Stomach smooth muscle (tissue), 2 donors: Measurements from ENCODE around the gene CACNA1E.

Source experiments
- H3K27ac ChIP-seq: one replicate; pipeline ENCODE4 v1.7.0; 2013; ENCODE audit warnings: mild to moderate bottlenecking, low read length, inconsistent platforms
- H3K27me3 ChIP-seq, 2 donors: one replicate each; pipeline ENCODE4 v1.7.0; 2013; ENCODE audit warnings: low read length in 2 of 2; ENCODE audit not compliant: insufficient read depth in 2 of 2, control insufficient read depth in 1 of 2
- H3K36me3 ChIP-seq, 2 donors: one replicate each; pipeline ENCODE4 v1.7.0; 2013; ENCODE audit warnings: low read length in 2 of 2; ENCODE audit not compliant: control insufficient read depth in 2 of 2, insufficient read depth in 2 of 2
- H3K4me1 ChIP-seq: one replicate; pipeline ENCODE4 v1.7.0; 2013; ENCODE audit warnings: low read length; ENCODE audit not compliant: control insufficient read depth, insufficient read depth
- H3K4me3 ChIP-seq, 2 donors: one replicate each; pipeline ENCODE4 v1.7.0; 2013; ENCODE audit warnings: low read length in 2 of 2
- H3K9ac ChIP-seq, 2 donors: one replicate each; pipeline ENCODE4 v1.7.0; 2013; ENCODE audit warnings: low read length in 2 of 2, mild to moderate bottlenecking in 1 of 2
- H3K9me3 ChIP-seq, 2 donors: one replicate each; pipeline ENCODE4 v1.7.0; 2013; ENCODE audit warnings: low read length in 2 of 2; ENCODE audit not compliant: control insufficient read depth in 2 of 2
- donor health status: healthy.
- donor health status: Pancreatic carcinoma.

CACNA1E gene

DNA sequence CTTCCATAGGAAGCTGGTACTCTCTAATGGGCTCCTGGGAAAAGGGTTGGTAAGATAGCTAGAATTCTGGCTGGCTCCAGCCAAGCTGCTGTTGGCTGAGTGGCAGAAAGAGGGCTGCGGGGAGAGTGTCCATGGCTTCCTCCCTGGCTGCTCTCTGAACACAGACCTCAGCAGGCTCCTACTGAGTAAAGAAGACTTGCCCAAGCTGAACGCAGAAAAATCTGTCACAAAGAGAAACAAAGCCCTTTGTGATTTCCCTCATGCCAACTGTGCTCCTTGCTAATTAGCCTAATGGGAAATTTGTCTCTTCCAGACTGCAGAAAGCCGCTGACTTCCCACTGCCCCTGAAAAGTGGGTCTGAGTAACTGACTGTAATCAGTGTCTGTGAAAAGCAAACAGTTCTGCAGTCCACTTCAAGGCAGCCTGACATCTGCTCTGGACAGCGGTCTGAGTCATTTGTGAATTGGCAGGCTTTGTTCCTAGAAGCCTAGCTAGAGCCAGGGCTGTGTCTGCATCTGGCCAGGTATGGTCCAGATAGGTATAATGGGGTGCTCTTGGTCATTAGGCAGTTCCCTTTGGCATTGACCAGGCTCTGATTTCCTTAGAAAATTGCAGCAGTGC is 295.4 kb downstream of the CACNA1E start:
- Histone ChIP-seq H3K27ac (no peak overlapping the region), H3K4me3 (no peak overlapping the region), H3K36me3 (no peaks in the 10 kb centered on the region), H3K9ac (no peak overlapping the region), H3K9me3 (no peaks in the 10 kb centered on the region), H3K4me1 (no peaks in the 10 kb centered on the region), H3K27me3 (peaks cover 0 to 3% of the 10 kb centered on the region in 2 donors)

DNA sequence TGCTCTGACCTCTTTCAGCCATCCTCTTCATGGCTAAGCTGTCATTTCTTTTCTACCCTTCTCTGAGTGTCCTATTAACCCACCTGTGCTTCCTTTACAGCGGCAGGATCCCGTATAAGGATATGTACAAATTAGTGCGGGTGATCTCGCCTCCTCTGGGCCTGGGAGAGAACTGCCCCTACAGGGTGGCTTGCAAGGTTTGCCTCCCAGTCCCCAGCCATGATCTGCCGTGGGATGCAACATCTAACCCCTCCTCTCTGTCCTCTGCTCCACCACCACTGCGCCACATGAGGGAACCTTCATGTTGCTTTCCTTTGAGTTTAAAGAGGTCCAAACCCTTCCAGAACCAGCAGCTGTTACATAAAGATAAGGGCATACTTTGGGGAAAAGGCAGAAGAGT is 296.0 kb downstream of the CACNA1E start:
- Histone ChIP-seq H3K27ac (no peak overlapping the region), H3K4me3 (no peak overlapping the region), H3K4me1 (no peaks in the 10 kb centered on the region), H3K27me3 (peaks cover 0 to 3% of the 10 kb centered on the region in 2 donors), H3K9ac (no peak overlapping the region), H3K36me3 (no peaks in the 10 kb centered on the region), H3K9me3 (no peaks in the 10 kb centered on the region)

DNA sequence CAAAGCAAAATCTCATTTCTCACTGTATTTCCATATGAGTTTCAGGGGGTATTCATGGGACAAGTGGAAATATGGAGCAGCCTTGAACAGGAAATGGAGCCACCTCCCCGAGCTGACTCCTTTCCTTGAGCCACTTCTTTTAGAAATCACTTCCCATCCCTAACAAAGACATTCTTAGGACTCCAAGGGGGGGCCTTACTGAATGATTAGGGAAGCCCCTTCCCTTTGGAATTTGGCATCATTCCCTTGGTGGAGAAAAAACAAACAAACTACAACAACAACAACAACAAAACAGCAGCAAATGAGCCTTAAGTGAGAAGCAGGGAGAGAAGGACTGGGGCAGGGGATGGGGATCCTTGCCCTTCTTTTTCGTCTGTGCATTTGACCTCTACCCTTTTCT is 299.9 kb downstream of the CACNA1E start:
- Histone ChIP-seq H3K9me3 (no peaks in the 10 kb centered on the region), H3K4me3 (no peak overlapping the region), H3K27me3 (no peaks in the 10 kb centered on the region), H3K9ac (no peak overlapping the region), H3K4me1 (no peaks in the 10 kb centered on the region), H3K27ac (no peak overlapping the region), H3K36me3 (no peaks in the 10 kb centered on the region)

DNA sequence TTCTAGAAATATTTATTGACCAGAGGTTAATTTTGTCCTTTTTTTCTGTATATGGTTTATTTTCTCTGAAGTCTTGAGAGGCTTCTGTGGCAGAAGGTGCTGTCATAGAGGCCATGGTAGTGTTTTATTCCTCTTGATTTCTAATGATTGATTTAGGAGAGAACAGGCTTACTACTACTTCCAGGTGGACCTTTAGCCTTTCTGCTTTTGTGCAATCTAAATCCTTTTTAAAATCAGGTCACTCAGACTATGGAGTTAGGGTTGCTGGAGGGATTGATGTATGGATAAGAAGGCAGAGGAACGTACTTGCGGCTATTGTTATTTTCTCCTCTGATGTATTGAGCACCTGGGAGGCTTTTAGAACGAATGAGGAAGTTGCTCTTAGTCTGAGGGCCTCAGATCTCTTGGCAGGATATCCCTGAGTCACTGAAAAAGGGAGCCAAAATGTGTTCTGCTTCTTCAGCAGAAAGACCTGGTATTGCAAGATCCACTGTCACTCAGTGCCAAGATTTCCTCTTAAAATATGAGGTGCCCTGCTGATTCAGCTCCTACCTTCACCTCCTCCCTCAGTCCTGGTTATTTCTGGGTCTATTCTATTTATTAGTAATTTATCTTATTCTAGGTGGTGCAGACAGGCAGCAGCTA is 300.8 kb downstream of the CACNA1E start:
- no peak overlapping the region for H3K27ac ChIP-seq
- H3K9me3 ChIP-seq = no peaks in the 10 kb centered on the region
- H3K4me1 ChIP-seq = no peaks in the 10 kb centered on the region
- no peak overlapping the region for H3K4me3 ChIP-seq
- H3K9ac ChIP-seq = no peak overlapping the region
- H3K36me3 ChIP-seq = no peaks in the 10 kb centered on the region
- H3K27me3 ChIP-seq = no peaks in the 10 kb centered on the region

DNA sequence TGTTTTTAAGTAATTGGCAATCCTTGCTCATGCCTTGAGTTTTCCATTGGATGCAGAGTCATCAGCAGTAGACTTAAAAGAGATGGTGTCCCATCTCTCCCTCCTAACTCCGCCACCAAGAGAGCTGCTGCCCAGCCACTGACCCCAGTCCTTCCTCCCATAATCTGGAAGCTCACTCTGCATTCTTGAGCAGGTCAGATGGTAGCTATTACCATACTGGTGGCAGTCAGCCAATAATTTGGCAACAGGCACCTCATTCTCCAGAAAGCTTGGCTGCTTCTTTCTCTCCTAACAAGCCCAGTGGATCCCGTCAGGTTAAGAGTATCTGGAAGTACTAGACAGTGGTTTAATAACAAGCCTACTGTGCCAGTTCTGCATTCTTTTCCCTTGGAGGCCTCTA is 306.1 kb downstream of the CACNA1E start:
- Histone ChIP-seq H3K27me3 (peaks cover 0 to 3% of the 10 kb centered on the region in 2 donors), H3K27ac (no peak overlapping the region)

DNA sequence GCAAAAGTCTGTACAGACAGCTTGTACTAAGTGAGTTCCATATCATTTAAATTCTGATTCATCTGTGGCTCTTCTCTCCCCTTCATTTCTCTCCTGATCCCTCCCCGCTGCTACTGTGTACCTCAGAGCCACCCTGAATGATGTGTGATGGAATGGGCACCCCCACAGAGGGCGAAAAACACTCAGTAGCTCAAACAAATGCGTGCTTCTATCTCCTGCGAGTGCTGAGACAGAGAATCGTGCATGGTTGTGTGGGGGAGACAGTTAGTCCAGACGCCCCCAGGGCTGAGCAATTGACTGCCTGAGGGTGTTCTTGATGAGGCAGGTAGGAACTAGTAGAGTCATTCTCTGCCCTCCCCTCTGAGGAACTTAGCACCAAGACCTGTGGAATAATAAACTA is 308.4 kb downstream of the CACNA1E start:
- peaks cover 0 to 3% of the 10 kb centered on the region in 2 donors for H3K9me3 ChIP-seq
- H3K36me3 ChIP-seq = no peaks in the 10 kb centered on the region
- no peak overlapping the region for H3K9ac ChIP-seq
- H3K27ac ChIP-seq = no peak overlapping the region
- H3K27me3 ChIP-seq = peaks cover 0 to 3% of the 10 kb centered on the region in 2 donors
- no peaks in the 10 kb centered on the region for H3K4me1 ChIP-seq
- no peak overlapping the region for H3K4me3 ChIP-seq

More for the DNA sequence above, 306.1 kb downstream of the CACNA1E start:
- H3K9ac ChIP-seq = no peak overlapping the region
- no peaks in the 10 kb centered on the region for H3K36me3 ChIP-seq
- no peaks in the 10 kb centered on the region for H3K9me3 ChIP-seq
- no peaks in the 10 kb centered on the region for H3K4me1 ChIP-seq
- H3K4me3 ChIP-seq = no peak overlapping the region

DNA sequence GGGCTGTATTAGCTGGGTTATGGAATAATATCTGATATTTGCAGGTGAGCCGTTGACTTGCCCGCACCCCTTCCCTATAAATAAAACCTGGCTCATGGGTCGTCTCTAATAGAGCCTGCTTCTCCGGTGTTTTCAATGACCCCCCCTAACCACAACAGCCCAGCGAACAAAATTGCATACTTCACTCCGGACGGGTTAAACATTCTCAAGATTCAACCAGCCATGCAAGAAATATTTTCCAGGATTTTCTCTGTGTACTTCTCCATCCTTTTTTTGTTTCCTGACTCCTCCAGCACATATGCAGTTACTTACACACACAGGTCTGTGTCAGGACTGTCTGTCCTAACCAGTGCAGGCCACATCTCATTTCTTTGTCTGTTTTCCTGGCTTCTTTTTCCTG is 310.5 kb downstream of the CACNA1E start:
- Histone ChIP-seq H3K9me3 (peaks cover 0 to 3% of the 10 kb centered on the region in 2 donors), H3K27me3 (peaks cover 0 to 3% of the 10 kb centered on the region in 2 donors), H3K4me3 (no peak overlapping the region), H3K4me1 (no peaks in the 10 kb centered on the region), H3K9ac (no peak overlapping the region), H3K36me3 (no peaks in the 10 kb centered on the region), H3K27ac (no peak overlapping the region)

DNA sequence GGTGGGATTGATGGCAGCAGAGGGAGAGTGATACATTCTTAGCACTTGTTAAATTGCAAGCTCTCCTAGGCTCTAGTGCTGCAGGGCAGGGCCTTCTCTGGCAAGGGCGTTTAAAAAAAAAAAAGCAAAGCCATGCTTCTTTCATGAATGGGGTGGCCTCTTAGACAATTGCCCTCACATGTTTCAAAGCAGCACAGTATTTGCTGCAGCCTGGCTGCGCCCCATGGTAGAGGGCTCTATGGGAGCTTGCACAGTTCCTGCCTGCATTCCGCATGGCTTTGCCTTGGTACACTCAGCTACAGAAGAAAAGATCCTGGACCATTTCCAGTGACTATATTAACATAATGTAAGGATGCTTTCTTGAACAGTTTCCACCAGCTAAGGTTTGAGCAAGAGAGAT is 311.0 kb downstream of the CACNA1E start:
- no peak overlapping the region for H3K27ac ChIP-seq
- H3K9ac ChIP-seq = no peak overlapping the region
- H3K4me1 ChIP-seq = no peaks in the 10 kb centered on the region
- H3K36me3 ChIP-seq = no peaks in the 10 kb centered on the region
- peaks cover 0 to 3% of the 10 kb centered on the region in 2 donors for H3K27me3 ChIP-seq
- no peak overlapping the region for H3K4me3 ChIP-seq
- H3K9me3 ChIP-seq = peaks cover 0 to 3% of the 10 kb centered on the region in 2 donors

DNA sequence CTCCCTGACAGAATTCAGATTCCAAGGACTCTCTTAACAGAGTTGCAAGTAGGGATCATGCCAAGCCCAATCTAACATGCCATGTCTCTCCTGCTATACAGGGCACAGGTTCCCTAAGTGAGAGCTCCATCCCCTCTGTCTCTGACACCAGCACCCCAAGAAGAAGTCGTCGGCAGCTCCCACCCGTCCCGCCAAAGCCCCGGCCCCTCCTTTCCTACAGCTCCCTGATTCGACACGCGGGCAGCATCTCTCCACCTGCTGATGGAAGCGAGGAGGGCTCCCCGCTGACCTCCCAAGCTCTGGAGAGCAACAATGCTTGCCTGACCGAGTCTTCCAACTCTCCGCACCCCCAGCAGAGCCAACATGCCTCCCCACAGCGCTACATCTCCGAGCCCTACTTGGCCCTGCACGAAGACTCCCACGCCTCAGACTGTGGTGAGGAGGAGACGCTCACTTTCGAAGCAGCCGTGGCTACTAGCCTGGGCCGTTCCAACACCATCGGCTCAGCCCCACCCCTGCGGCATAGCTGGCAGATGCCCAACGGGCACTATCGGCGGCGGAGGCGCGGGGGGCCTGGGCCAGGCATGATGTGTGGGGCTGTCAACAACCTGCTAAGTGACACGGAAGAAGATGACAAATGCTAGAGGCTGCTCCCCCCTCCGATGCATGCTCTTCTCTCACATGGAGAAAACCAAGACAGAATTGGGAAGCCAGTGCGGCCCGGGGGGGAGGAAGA is 315.0 kb downstream of the CACNA1E start:
- Histone ChIP-seq H3K27ac (no peak overlapping the region), H3K4me3 (no peak overlapping the region), H3K4me1 (no peaks in the 10 kb centered on the region), H3K27me3 (no peaks in the 10 kb centered on the region), H3K36me3 (no peaks in the 10 kb centered on the region), H3K9ac (no peak overlapping the region), H3K9me3 (peaks cover 0 to 3% of the 10 kb centered on the region in 2 donors)

DNA sequence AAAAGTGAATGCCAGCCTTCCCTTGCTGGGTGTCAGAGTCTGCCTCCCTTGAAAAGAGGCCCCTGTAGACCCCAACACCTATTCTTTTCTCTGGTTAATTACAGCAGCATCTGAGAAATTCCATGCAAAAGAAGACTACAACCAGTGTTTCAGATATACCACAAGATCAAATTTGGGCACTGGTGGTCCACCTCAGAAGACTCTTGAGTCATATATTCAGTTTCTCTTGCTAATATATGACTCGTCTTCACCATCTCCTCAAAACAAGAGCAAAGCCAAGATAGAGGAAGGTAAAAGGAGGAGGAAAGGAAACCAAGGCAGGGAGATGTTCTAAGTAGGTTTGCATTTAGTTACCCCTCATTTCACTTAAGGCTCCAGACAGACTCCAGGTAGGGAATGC is 318.3 kb downstream of the CACNA1E start:
- no peak overlapping the region for H3K27ac ChIP-seq
- H3K36me3 ChIP-seq = no peaks in the 10 kb centered on the region
- H3K4me1 ChIP-seq = no peaks in the 10 kb centered on the region
- H3K4me3 ChIP-seq = no peak overlapping the region
- H3K9me3 ChIP-seq = no peaks in the 10 kb centered on the region
- H3K27me3 ChIP-seq = no peaks in the 10 kb centered on the region
- H3K9ac ChIP-seq = no peak overlapping the region

DNA sequence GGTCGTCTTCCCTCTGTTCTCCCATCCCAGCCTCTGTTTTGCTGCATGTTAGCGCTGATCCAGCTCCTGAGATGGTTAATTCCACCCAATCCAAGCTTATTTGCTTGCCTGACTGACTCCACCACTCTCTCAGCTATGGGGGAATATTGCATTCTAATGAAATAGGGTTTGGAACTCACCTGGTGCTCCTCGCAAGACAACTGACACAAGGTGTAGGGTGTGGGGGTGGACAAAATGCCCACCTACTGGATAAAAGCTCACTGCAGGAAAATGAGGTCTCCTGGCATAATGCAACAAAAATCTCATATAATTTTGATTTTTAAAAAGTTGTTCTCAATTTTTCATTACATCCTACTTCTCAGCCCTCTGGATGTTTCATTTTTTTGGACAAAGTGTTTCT is 319.1 kb downstream of the CACNA1E start:
- Histone ChIP-seq H3K9me3 (no peaks in the 10 kb centered on the region), H3K4me1 (no peaks in the 10 kb centered on the region), H3K9ac (no peak overlapping the region), H3K4me3 (no peak overlapping the region), H3K27me3 (no peaks in the 10 kb centered on the region), H3K36me3 (no peaks in the 10 kb centered on the region), H3K27ac (no peak overlapping the region)
